K562 (cell line): Measurements from ENCODE around the gene GRIK1.

Experiments
- BHLHE40 ChIP-seq: IDR thresholded peaks from 2 replicates; pipeline ENCODE4 v1.6.1; 2011; ENCODE audit warnings: low read length, improper control_type of control experiment
- CBFA2T2 ChIP-seq: fragments of 450-650 bp; conservative IDR thresholded peaks from 2 replicates; pipeline ENCODE4 v1.6.1; 2017; ENCODE audit warnings: mild to moderate bottlenecking
- CBX8 ChIP-seq: fragments of 200-600 bp; sonication (generic); IDR thresholded peaks from 2 replicates; pipeline ENCODE4 v1.6.1; 2012; ENCODE audit warnings: borderline replicate concordance, mixed run types, low read depth, mild to moderate bottlenecking, moderate library complexity, mixed read lengths, low read length, control low read depth, inconsistent platforms; ENCODE audit not compliant: poor library complexity, severe bottlenecking; ENCODE audit errors: extremely low read depth
- POLR2A ChIP-seq: fragments of 450-650 bp; conservative IDR thresholded peaks from 2 replicates; pipeline ENCODE4 v1.6.1; 2016
- RCOR1 ChIP-seq, 2 experiments: IDR thresholded peaks; 2 replicates each; pipeline ENCODE4 v1.6.1; 2012; ENCODE audit warnings: low read depth in 2 of 2, low read length in 2 of 2, borderline replicate concordance in 1 of 2, improper control_type of control experiment in 1 of 2
- SMC3 ChIP-seq: conservative IDR thresholded peaks from 2 replicates; pipeline ENCODE4 v1.6.1; 2011; ENCODE audit warnings: low read depth, low read length, improper control_type of control experiment; ENCODE audit not compliant: insufficient read depth
- SP1 ChIP-seq: sonication (generic); formaldehyde crosslinking; IDR thresholded peaks from 2 replicates; pipeline ENCODE4 v1.8.1; 2022; ENCODE audit warnings: mild to moderate bottlenecking, missing genetic modification reagents
- YY1 ChIP-seq, 3 experiments: IDR thresholded peaks; 2 replicates each; pipeline ENCODE4 v1.6.1; 2011; ENCODE audit warnings: low read length in 2 of 3, mild to moderate bottlenecking in 2 of 3, moderate library complexity in 2 of 3, borderline replicate concordance in 1 of 3, control low read depth in 1 of 3, low read depth in 1 of 3; ENCODE audit not compliant: insufficient read depth in 3 of 3, insufficient replicate concordance in 2 of 3, control insufficient read depth in 1 of 3, insufficient read length in 1 of 3; ENCODE audit errors: extremely low read depth in 1 of 3
- TF ChIP-seq, protein P1 (sequence below), 3 experiments: IDR thresholded peaks in 2 of 3; conservative IDR thresholded peaks in 1 of 3; 2 replicates each; pipeline ENCODE4 v1.5.1; 2011 to 2012; ENCODE audit warnings: low read length in 3 of 3, mild to moderate bottlenecking in 3 of 3, control low read depth in 2 of 3, improper control_type of control experiment in 1 of 3, inconsistent platforms in 1 of 3, low read depth in 1 of 3, mixed read lengths in 1 of 3, moderate library complexity in 1 of 3; ENCODE audit not compliant: insufficient read depth in 2 of 3

DNA sequence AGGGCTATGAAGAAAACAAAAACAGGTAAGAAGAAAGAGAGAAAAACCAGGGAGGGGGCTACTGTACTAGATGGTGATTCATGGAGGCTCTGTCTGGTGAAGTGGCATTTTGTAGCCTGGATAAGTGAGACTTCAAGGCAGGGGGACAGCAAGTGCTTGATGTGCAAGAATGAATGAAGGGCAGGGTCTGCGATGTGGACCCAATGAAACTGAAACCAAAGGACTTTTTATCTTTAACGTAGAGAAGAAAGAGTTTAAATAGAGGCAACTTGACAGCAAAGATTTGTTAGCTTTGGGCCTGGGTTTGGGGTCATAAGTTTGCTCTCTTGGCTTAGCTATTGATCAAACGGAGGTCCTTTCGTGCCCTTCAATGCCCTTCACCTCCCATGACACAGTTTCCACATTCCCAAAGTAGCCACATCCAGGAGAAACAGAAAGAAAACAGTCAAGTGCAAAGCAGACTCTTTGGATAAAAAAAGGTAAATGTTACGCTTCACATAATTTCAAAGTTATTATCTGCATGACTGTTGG is 291.0 kb downstream of the GRIK1 start:
- TF ChIP-seq RCOR1 (IDR thresholded peaks at IDR 0.05; ENCODE audit: borderline replicate concordance in 1 of 2, low read depth in 2 of 2, low read length in 2 of 2) (no peak), YY1 (IDR thresholded peaks at IDR 0.05; ENCODE audit: borderline replicate concordance in 1 of 3, control insufficient read depth in 1 of 3, extremely low read depth in 1 of 3, insufficient read depth in 3 of 3, insufficient read length in 1 of 3, insufficient replicate concordance in 2 of 3, low read depth in 1 of 3, low read length in 2 of 3) (no peak), SP1 (CRISPR knock-in tag) (no peak), POLR2A (no peak), CBFA2T2 (no peak), SMC3 (no peak), CBX8 (no peak), BHLHE40 (no peak)
- TF ChIP-seq, protein P1, sequence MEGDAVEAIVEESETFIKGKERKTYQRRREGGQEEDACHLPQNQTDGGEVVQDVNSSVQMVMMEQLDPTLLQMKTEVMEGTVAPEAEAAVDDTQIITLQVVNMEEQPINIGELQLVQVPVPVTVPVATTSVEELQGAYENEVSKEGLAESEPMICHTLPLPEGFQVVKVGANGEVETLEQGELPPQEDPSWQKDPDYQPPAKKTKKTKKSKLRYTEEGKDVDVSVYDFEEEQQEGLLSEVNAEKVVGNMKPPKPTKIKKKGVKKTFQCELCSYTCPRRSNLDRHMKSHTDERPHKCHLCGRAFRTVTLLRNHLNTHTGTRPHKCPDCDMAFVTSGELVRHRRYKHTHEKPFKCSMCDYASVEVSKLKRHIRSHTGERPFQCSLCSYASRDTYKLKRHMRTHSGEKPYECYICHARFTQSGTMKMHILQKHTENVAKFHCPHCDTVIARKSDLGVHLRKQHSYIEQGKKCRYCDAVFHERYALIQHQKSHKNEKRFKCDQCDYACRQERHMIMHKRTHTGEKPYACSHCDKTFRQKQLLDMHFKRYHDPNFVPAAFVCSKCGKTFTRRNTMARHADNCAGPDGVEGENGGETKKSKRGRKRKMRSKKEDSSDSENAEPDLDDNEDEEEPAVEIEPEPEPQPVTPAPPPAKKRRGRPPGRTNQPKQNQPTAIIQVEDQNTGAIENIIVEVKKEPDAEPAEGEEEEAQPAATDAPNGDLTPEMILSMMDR (IDR thresholded peaks at IDR 0.05 in 2 of 3, conservative IDR thresholded peaks at IDR 0.05 in 1 of 3; ENCODE audit: insufficient read depth in 2 of 3, low read depth in 1 of 3, low read length in 3 of 3): no peak
